Measurements from ENCODE around the gene LRRC37A. TPM values are rescaled to one million over a fixed set of nuclear protein-coding genes. Genes with fewer than 3 reads are reported as not detected.
A peak's percentile ranks its signal among the peaks of the same experiment; 100 is the strongest.
"Not testable (repeated sequence)": the region's sequence is repeated elsewhere in the genome, so short reads cannot be mapped to it uniquely, and the experiment has no call there.

LRRC37A gene
- total and polyA plus RNA-seq, 2 experiments from 2014 or later: 2.6 to 4.2 TPM

DNA sequence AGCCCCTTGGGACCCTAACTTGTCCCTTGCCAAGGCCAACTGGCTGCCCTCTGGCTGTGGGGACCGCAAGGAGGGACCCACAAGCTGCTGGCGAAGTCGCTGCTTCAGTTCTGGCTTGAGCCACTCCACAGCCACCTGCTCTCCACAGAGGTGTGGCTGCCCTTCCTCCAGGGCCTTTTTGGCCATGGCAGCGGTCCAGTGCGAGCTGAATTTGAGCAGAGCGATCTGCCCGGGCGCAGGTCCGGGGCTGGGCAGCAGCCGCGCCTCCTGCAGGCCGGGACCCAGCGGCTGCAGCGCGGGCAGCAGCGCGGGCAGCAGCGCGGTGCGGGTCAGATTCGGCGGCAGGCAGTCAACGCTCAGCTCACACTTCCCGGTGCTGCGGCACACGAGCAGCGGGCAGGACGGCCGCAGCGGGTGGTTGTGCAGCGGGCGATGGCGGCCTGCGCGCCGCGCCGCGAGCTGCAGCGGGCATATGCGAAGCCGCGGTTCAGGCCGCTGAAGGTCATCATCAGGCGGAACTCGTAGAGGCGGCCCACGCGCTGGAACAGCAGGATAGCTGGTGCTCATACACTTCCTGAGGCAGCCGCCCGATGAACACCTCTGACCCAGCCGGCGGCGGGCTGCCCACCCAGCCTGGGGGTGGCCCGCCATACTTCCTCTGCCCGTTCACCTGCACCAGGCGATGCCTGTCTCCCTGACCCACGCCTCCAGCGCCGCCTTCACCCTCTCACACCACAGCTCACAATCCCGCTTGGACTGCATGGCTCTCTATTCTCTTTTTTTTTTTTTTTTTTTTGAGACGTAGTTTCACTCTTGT lies 34.9 kb upstream of the LRRC37A start:
- not testable (repeated sequence) for H3K27ac Mint-ChIP-seq; H3K4me1 Mint-ChIP-seq; H3K79me2 ChIP-seq (replicated peaks; ENCODE audit: insufficient read depth); H4K20me1 ChIP-seq (replicated peaks; ENCODE audit: insufficient read depth); H3K4me1 ChIP-seq (ENCODE audit: insufficient read depth); H3K9me2 ChIP-seq (ENCODE audit: insufficient read depth); H3K27ac ChIP-seq (ENCODE audit: low read depth); H3K36me3 Mint-ChIP-seq (ENCODE audit: low read depth); H3K9me3 Mint-ChIP-seq; H3K36me3 ChIP-seq (ENCODE audit: insufficient read depth)
- H2AFZ ChIP-seq: peak overlapping the region; percentile 86
- peak overlapping the region; percentile 68 for H3K4me3 Mint-ChIP-seq
- H3K4me3 ChIP-seq: peak overlapping the region; percentile 64
- TF ChIP-seq POLR2AphosphoS5 (IDR thresholded peaks at IDR 0.05; ENCODE audit: low read depth) (peak; percentile 25; the same call in 1 of the 2 replicates), CTCF (conservative IDR thresholded peaks at IDR 0.05; ENCODE audit: low read depth in 2 of 2) (peak; percentile 39 to 54; a peak in 3 of 4 replicates)
- peak; percentile 97 for ATAC-seq
- peaks cover 61% of the 10 kb centered on the region for H3K27me3 ChIP-seq (ENCODE audit: insufficient read depth)
- H3K4me2 ChIP-seq: peak overlapping the region; percentile 84
- H3F3A ChIP-seq (replicated peaks; ENCODE audit: low read depth): peaks cover 13% of the 10 kb centered on the region; the same call in 1 of the 2 replicates
- H3K27me3 Mint-ChIP-seq (ENCODE audit: insufficient read depth, low read depth, poor library complexity): peaks cover 42% of the 10 kb centered on the region
- peak; percentile 90 for DNase-seq (ENCODE audit: low spot score)

GRCh38 chr17:46262271-46262670 lies 32.7 kb upstream of the LRRC37A start:
- DNase-seq (ENCODE audit: low spot score) (no peak), ATAC-seq (no peak)
- Mint-ChIP-seq H3K4me3 (no peak overlapping the region; the same call in 2 of the 3 replicates), H3K27ac (no peak overlapping the region), H3K4me1 (peaks cover 8% of the 10 kb centered on the region), H3K9me3 (peaks cover 4% of the 10 kb centered on the region; the same call in 1 of the 3 replicates), H3K27me3 (ENCODE audit: insufficient read depth, low read depth, poor library complexity) (peaks cover 59% of the 10 kb centered on the region), H3K36me3 (ENCODE audit: low read depth) (peaks cover 7% of the 10 kb centered on the region)
- Histone ChIP-seq H3K4me3 (no peak overlapping the region), H4K20me1 (replicated peaks; ENCODE audit: insufficient read depth) (peaks cover 3% of the 10 kb centered on the region; the same call in 1 of the 2 replicates), H3K4me2 (no peak overlapping the region), H3K27me3 (ENCODE audit: insufficient read depth) (peaks cover 81% of the 10 kb centered on the region), H3F3A (replicated peaks; ENCODE audit: low read depth) (peaks cover 25% of the 10 kb centered on the region), H3K4me1 (ENCODE audit: insufficient read depth) (peaks cover 9% of the 10 kb centered on the region), H3K9me2 (ENCODE audit: insufficient read depth) (no peaks in the 10 kb centered on the region), H2AFZ (no peak overlapping the region), H3K36me3 (ENCODE audit: insufficient read depth) (0 out of 2 replicates have a peak, but pooled peaks cover 4% of the 10 kb centered on the region), H3K79me2 (replicated peaks; ENCODE audit: insufficient read depth) (no peaks in the 10 kb centered on the region), H3K27ac (ENCODE audit: low read depth) (no peak overlapping the region)
- TF ChIP-seq CREB1 (CRISPR knock-in tag; IDR thresholded peaks at IDR 0.05; ENCODE audit: low read depth) (no peak), CTCF (conservative IDR thresholded peaks at IDR 0.05; ENCODE audit: low read depth in 2 of 2) (no peak), ZNF331 (CRISPR knock-in tag; IDR thresholded peaks at IDR 0.05; ENCODE audit: low read depth) (no peak), EZH2phosphoT487 (IDR thresholded peaks at IDR 0.05; ENCODE audit: unreplicated experiment) (no peak), ZNF462 (CRISPR knock-in tag; IDR thresholded peaks at IDR 0.05) (no peak), EZH2 (IDR thresholded peaks at IDR 0.05; ENCODE audit: low read depth, unreplicated experiment) (no peak)
- TF ChIP-seq, protein P1, sequence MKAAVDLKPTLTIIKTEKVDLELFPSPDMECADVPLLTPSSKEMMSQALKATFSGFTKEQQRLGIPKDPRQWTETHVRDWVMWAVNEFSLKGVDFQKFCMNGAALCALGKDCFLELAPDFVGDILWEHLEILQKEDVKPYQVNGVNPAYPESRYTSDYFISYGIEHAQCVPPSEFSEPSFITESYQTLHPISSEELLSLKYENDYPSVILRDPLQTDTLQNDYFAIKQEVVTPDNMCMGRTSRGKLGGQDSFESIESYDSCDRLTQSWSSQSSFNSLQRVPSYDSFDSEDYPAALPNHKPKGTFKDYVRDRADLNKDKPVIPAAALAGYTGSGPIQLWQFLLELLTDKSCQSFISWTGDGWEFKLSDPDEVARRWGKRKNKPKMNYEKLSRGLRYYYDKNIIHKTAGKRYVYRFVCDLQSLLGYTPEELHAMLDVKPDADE (IDR thresholded peaks at IDR 0.05): no peak

Data from GM23338 (cell line).